Left ventricle myocardium inferior (tissue), 1 donor: Measurements from ENCODE around the gene ZNF609. TPM values are rescaled to one million over a fixed set of nuclear protein-coding genes. Genes with fewer than 3 reads are reported as not detected.

Source experiments
- DNase-seq: peaks from one replicate; pipeline ENCODE4 v3.0.0-alpha.2; 2020
- H3K27ac ChIP-seq: fragments of 200-600 bp; replicated peaks from 2 replicates; pipeline ENCODE4 v1.8.0; 2021
- H3K27me3 ChIP-seq: fragments of 200-600 bp; 2 replicates; pipeline ENCODE4 v1.8.0; 2021; ENCODE audit warnings: low read depth
- H3K36me3 ChIP-seq: fragments of 200-600 bp; 2 replicates; pipeline ENCODE4 v1.8.0; 2021
- H3K4me1 ChIP-seq: fragments of 200-600 bp; 2 replicates; pipeline ENCODE4 v1.8.0; 2021
- H3K4me3 ChIP-seq: fragments of 200-600 bp; 2 replicates; pipeline ENCODE4 v1.8.0; 2021; ENCODE audit warnings: mild to moderate bottlenecking, moderate library complexity
- H3K9me3 ChIP-seq: fragments of 200-600 bp; replicated peaks from 2 replicates; pipeline ENCODE4 v1.8.0; 2021
- CTCF ChIP-seq: fragments of 200-600 bp; IDR thresholded peaks from 2 replicates; pipeline ENCODE4 v1.8.0; 2021; ENCODE audit warnings: antibody characterized with exemption, mild to moderate bottlenecking, borderline replicate concordance
- intact Hi-C: fragments of 100-400 bp; cut with micrococcal nuclease; formaldehyde crosslinking; loops from one replicate; pipeline ENCODE4 v1.11.0; 2022
- total RNA-seq: library from RNA; stranded (reverse); fragmentation: NEBNext Ultra II Directional; extraction: Animal tissue kit (Norgen Biotek cat#: 25700); gene quantifications from one replicate; pipeline ENCODE4 v1.2.1, GENCODE V29; 2021
- donor health status: DM: no; HTN: yes; CAD: no; lungs with severe emphysema.

Gene ZNF609
- total RNA-seq, 1 donor from 2014 or later, result 14.7 TPM

GRCh38 chr15:64549860-64550259 is 89.5 kb downstream of the ZNF609 start:
- TF ChIP-seq CTCF, result no peak
- peaks cover 25% of the 10 kb centered on the region for H3K4me1 ChIP-seq
- H3K9me3 ChIP-seq, result no peaks in the 10 kb centered on the region
- no peak overlapping the region for H3K27ac ChIP-seq
- DNase-seq, result no peak
- H3K4me3 ChIP-seq, result no peak overlapping the region
- H3K36me3 ChIP-seq, result no peaks in the 10 kb centered on the region
- H3K27me3 ChIP-seq, result no peaks in the 10 kb centered on the region
- intact Hi-C loops, result no loop called here

- H3K27me3 ChIP-seq, result no peaks in the 10 kb centered on the region
- H3K27ac ChIP-seq, result no peak overlapping the region
- no peaks in the 10 kb centered on the region for H3K36me3 ChIP-seq
- no peaks in the 10 kb centered on the region for H3K9me3 ChIP-seq
- H3K4me1 ChIP-seq, result peaks cover 18% of the 10 kb centered on the region
- DNase-seq, result no peak
- intact Hi-C loops, result no loop called here
- TF ChIP-seq CTCF, result no peak
- H3K4me3 ChIP-seq, result no peak overlapping the region
Measured at GRCh38 chr15:64552281-64552948, 92.0 kb downstream of the ZNF609 start.

DNA sequence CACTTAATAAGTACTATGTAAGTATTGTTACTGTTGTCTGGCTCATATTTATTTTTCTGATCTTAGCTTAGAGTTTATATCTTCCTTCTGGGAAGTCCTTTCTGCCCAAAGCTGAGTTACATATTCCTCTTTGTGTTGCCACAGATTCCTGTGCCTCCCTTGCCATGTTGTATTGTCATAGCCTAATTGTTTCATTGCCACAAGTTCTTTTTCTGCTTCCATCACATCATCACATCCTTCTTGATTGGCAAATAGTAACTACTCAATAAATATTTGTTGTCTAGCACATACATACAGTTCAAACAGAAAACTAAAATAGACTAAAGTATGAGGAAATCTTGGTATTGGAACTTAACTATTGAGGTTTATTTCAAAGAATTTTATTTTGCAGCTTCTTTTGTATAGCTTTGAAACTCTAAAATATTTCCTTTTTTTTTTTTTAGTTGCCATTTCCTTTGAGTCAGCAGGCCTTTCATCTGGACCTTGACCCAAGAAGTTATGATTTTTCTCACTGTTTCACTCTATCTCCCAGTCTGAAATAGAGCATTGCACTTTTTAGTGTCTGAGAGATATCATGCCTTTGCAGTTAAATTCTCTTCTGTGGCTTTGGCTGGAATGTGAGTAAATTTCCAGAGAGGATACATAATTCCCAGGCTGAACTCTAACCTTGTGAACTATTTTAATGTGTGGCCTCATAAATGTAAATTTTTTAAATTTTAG is 98.2 kb downstream of the ZNF609 start:
- intact Hi-C loops, result no loop called here
- no peaks in the 10 kb centered on the region for H3K36me3 ChIP-seq
- no peak for TF ChIP-seq CTCF
- no peak overlapping the region for H3K4me3 ChIP-seq
- no peaks in the 10 kb centered on the region for H3K9me3 ChIP-seq
- DNase-seq, result no peak
- H3K27me3 ChIP-seq, result no peaks in the 10 kb centered on the region
- H3K4me1 ChIP-seq, result peaks cover 35% of the 10 kb centered on the region
- no peak overlapping the region for H3K27ac ChIP-seq

DNA sequence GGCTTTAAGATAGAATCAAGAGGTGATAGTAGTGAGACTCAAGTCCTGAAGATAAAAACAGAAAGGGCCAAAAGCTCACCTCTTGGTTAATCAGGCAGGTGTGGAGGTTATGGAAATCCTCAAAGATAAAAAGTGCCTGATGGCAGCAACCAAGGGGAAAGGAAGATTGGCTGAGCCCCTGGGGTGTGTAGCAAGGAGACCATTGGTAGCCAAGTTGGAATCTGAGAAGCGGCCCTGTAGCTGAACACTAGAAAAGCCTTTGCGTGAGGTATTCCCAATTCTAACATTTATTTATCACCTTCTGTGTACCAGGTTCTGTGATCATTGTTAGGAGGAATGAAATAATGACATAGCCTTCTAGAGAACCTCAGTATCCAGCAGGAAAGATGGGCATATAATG is 98.9 kb downstream of the ZNF609 start:
- Histone ChIP-seq H3K36me3 (no peaks in the 10 kb centered on the region), H3K27me3 (no peaks in the 10 kb centered on the region), H3K4me3 (no peak overlapping the region), H3K9me3 (no peaks in the 10 kb centered on the region), H3K27ac (no peak overlapping the region), H3K4me1 (peaks cover 38% of the 10 kb centered on the region)
- TF ChIP-seq CTCF, result no peak
- DNase-seq, result no peak
- intact Hi-C loops, result no loop called here

- H3K36me3 ChIP-seq, result no peaks in the 10 kb centered on the region
- H3K27me3 ChIP-seq, result no peaks in the 10 kb centered on the region
- DNase-seq, result no peak
- TF ChIP-seq CTCF, result no peak
- no peaks in the 10 kb centered on the region for H3K9me3 ChIP-seq
- peaks cover 40% of the 10 kb centered on the region for H3K4me1 ChIP-seq
- intact Hi-C loops, result no loop called here
- H3K27ac ChIP-seq, result no peak overlapping the region
- no peak overlapping the region for H3K4me3 ChIP-seq
Measured at GRCh38 chr15:64560501-64560900, 100.1 kb downstream of the ZNF609 start.
